ENCODE data around the gene ALCAM.

ALCAM gene

DNA sequence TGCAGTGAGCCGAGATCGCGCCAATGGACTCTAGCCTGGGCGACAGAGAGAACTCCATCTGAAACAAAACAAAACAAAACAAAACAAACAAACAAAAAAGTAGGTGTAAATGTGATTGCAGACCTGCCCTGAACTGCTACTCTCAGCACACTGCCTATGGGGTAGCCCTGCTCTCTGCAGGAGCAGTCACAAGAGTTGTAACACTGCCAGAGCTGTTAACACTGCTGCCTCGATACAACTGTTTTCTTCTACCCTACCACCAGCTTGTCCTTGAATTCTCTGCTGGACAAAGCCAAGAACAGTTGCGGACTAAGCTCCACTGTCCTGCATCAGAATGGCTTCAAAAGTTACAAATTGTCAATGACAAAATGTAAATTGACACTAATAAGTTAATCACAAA lies 89.3 kb downstream of the ALCAM start:
- no peak for TF ChIP-seq POU6F1 (CRISPR knock-in tag; IDR thresholded peaks at IDR 0.05; ENCODE audit: borderline replicate concordance, low read depth)
- TF ChIP-seq CSDC2 (CRISPR knock-in tag; IDR thresholded peaks at IDR 0.05), result no peak
- no peak for TF ChIP-seq ZNF70 (CRISPR knock-in tag; IDR thresholded peaks at IDR 0.05)
- TF ChIP-seq, protein P1, sequence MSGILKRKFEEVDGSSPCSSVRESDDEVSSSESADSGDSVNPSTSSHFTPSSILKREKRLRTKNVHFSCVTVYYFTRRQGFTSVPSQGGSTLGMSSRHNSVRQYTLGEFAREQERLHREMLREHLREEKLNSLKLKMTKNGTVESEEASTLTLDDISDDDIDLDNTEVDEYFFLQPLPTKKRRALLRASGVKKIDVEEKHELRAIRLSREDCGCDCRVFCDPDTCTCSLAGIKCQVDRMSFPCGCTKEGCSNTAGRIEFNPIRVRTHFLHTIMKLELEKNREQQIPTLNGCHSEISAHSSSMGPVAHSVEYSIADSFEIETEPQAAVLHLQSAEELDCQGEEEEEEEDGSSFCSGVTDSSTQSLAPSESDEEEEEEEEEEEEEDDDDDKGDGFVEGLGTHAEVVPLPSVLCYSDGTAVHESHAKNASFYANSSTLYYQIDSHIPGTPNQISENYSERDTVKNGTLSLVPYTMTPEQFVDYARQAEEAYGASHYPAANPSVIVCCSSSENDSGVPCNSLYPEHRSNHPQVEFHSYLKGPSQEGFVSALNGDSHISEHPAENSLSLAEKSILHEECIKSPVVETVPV (CRISPR knock-in tag; IDR thresholded peaks at IDR 0.05), result no peak
- TF ChIP-seq ARNTL (CRISPR knock-in tag; IDR thresholded peaks at IDR 0.05; ENCODE audit: borderline replicate concordance, low read depth), result no peak
- TF ChIP-seq OSR1 (CRISPR knock-in tag; IDR thresholded peaks at IDR 0.05), result no peak
- TF ChIP-seq, protein P2, sequence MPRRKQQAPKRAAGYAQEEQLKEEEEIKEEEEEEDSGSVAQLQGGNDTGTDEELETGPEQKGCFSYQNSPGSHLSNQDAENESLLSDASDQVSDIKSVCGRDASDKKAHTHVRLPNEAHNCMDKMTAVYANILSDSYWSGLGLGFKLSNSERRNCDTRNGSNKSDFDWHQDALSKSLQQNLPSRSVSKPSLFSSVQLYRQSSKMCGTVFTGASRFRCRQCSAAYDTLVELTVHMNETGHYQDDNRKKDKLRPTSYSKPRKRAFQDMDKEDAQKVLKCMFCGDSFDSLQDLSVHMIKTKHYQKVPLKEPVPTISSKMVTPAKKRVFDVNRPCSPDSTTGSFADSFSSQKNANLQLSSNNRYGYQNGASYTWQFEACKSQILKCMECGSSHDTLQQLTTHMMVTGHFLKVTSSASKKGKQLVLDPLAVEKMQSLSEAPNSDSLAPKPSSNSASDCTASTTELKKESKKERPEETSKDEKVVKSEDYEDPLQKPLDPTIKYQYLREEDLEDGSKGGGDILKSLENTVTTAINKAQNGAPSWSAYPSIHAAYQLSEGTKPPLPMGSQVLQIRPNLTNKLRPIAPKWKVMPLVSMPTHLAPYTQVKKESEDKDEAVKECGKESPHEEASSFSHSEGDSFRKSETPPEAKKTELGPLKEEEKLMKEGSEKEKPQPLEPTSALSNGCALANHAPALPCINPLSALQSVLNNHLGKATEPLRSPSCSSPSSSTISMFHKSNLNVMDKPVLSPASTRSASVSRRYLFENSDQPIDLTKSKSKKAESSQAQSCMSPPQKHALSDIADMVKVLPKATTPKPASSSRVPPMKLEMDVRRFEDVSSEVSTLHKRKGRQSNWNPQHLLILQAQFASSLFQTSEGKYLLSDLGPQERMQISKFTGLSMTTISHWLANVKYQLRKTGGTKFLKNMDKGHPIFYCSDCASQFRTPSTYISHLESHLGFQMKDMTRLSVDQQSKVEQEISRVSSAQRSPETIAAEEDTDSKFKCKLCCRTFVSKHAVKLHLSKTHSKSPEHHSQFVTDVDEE (CRISPR knock-in tag; IDR thresholded peaks at IDR 0.05), result no peak
- TF ChIP-seq ZNF8 (CRISPR knock-in tag; IDR thresholded peaks at IDR 0.05), result no peak
- no peak for TF ChIP-seq RARB (CRISPR knock-in tag; IDR thresholded peaks at IDR 0.05)
- no peak for TF ChIP-seq TCF4 (CRISPR knock-in tag; IDR thresholded peaks at IDR 0.05; ENCODE audit: borderline replicate concordance)
- no peak for TF ChIP-seq PPARA (CRISPR knock-in tag; IDR thresholded peaks at IDR 0.05; ENCODE audit: borderline replicate concordance)
- TF ChIP-seq, protein P3, sequence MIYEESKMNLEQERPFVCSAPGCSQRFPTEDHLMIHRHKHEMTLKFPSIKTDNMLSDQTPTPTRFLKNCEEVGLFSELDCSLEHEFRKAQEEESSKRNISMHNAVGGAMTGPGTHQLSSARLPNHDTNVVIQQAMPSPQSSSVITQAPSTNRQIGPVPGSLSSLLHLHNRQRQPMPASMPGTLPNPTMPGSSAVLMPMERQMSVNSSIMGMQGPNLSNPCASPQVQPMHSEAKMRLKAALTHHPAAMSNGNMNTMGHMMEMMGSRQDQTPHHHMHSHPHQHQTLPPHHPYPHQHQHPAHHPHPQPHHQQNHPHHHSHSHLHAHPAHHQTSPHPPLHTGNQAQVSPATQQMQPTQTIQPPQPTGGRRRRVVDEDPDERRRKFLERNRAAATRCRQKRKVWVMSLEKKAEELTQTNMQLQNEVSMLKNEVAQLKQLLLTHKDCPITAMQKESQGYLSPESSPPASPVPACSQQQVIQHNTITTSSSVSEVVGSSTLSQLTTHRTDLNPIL (CRISPR knock-in tag; IDR thresholded peaks at IDR 0.05; ENCODE audit: low read depth), result no peak
- no peak for TF ChIP-seq ZFP30 (CRISPR knock-in tag; IDR thresholded peaks at IDR 0.05)
- no peak for TF ChIP-seq ISL1 (CRISPR knock-in tag; IDR thresholded peaks at IDR 0.05)
- no peak for TF ChIP-seq ZFP3 (CRISPR knock-in tag; IDR thresholded peaks at IDR 0.05)
- no peak for TF ChIP-seq SNAI2 (CRISPR knock-in tag; IDR thresholded peaks at IDR 0.05)

GRCh38 chr3:105458518-105459215 lies 92.0 kb downstream of the ALCAM start:
- peak; percentile 58; the same call in 2 of the 3 replicates for ATAC-seq
- no peak for TF ChIP-seq RARB (CRISPR knock-in tag; IDR thresholded peaks at IDR 0.05)

More for the DNA sequence above, 89.3 kb downstream of the ALCAM start:
- ATAC-seq, result no peak; the same call in 2 of the 3 replicates

- no peak for TF ChIP-seq ZNF565 (CRISPR knock-in tag; conservative IDR thresholded peaks at IDR 0.05; ENCODE audit: low read depth)
Measured at GRCh38 chr3:105459566-105460290, 93.0 kb downstream of the ALCAM start.

DNA sequence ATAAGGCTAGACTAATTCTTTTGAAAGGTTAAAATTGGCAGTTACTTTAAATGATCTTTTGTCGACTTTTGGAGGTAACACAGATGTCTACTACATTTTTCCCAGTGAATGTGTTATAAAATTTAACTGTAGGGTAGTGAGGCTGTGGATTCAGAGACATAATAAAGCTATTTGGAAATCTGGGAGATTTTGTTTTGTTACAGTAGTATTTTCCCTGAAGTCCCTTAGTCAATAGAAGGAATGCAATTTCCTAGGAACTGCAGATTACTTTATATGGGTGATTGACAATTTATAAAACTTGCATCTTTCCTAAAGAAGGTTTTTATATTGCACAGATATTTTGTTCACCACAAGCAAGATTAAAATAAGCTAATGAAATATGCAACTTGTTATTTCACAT lies 96.9 kb downstream of the ALCAM start:
- no peak for ATAC-seq
- TF ChIP-seq ZFP30 (CRISPR knock-in tag; IDR thresholded peaks at IDR 0.05) (no peak), GLIS3 (CRISPR knock-in tag; IDR thresholded peaks at IDR 0.05) (no peak), ESRRG (CRISPR knock-in tag; IDR thresholded peaks at IDR 0.05) (no peak), TOX (CRISPR knock-in tag; IDR thresholded peaks at IDR 0.05; ENCODE audit: borderline replicate concordance) (no peak), CSDC2 (CRISPR knock-in tag; IDR thresholded peaks at IDR 0.05) (no peak), BACH2 (CRISPR knock-in tag; IDR thresholded peaks at IDR 0.05; ENCODE audit: borderline replicate concordance) (no peak), ZNF8 (CRISPR knock-in tag; IDR thresholded peaks at IDR 0.05) (no peak), TCF4 (CRISPR knock-in tag; IDR thresholded peaks at IDR 0.05; ENCODE audit: borderline replicate concordance) (no peak), ZNF70 (CRISPR knock-in tag; IDR thresholded peaks at IDR 0.05) (no peak), PPARA (CRISPR knock-in tag; IDR thresholded peaks at IDR 0.05; ENCODE audit: borderline replicate concordance) (no peak), OSR1 (CRISPR knock-in tag; IDR thresholded peaks at IDR 0.05) (no peak), ZNF565 (CRISPR knock-in tag; conservative IDR thresholded peaks at IDR 0.05; ENCODE audit: low read depth) (no peak), SNAI2 (CRISPR knock-in tag; IDR thresholded peaks at IDR 0.05) (no peak)
- TF ChIP-seq, protein P2 (CRISPR knock-in tag; IDR thresholded peaks at IDR 0.05), result no peak
- TF ChIP-seq, protein P3 (CRISPR knock-in tag; IDR thresholded peaks at IDR 0.05; ENCODE audit: low read depth), result no peak

More at GRCh38 chr3:105459566-105460290, 93.0 kb downstream of the ALCAM start:
- no peak for ATAC-seq

Data from SK-N-SH treated with all-trans-retinoic acid at 6 μM for 48 hours (cell line).